D721Med (cell line): ENCODE data around the gene ZIK1.

ENCODE experiments used
- DNase-seq: peaks from one replicate; pipeline ENCODE4 v3.0.0; 2011; ENCODE audit warnings: low spot score; ENCODE audit not compliant: insufficient read length
- FAIRE-seq: peaks from 2 replicates; lab custom pipeline; 2011; peaks lifted over from hg19 to GRCh38; lab: Jason Lieb, UNC
- TF ChIP-seq, protein P1 (sequence below): IDR thresholded peaks from 2 replicates; pipeline ENCODE4 v1.5.1; 2012; ENCODE audit warnings: mild to moderate bottlenecking, control low read depth; ENCODE audit not compliant: insufficient read depth; ENCODE audit errors: missing control alignments

Gene ZIK1

DNA sequence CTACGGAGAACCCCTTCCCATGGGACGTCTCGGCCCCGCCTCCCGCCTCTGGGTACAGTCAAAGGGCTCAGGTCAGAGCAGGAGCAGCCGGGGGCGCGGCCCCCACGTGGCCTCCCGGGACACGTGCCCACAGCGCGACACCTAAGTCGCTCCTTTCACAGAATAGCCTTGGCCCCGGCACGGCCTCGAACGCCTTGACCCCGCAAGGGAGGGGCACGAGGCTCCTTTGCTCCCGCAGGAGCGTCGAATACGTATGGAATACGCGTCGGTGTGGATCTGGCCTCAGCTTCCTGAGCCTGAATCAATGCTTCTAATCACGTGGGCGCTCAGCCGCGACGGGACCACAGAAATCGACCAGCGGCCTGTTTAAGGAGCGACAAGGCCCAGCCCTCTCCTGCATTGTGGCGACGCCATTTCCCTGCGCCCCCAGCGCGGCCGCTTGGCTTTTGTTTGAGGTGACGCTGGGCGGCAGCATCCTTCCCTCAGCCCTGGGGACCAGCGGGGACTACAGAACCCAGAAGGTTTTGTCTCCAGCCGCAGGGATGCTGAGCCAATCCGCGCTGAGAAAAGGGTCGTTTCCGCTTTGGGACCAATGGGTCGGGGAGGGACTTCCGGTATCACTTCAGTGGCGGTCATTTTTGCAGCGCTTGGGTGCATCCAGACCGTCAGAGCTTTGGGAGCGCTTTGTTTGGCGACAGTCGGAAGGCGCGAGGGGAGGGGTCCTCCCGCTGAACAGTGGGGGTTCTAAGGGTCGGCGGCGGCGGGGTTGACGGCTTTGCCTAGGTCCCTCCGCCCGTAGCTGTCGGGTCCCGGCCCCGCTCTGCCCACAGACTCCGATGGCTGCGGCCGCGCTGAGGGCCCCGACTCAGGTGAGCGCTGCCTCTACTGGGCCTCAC lies at the start of gene ZIK1:
Gene ZIK1 (plus strand): TSS at position 625 of the 896 bp plus-strand sequence. CDS start 212 bp downstream, at position 837.
- FAIRE-seq (peak; percentile 46), DNase-seq (peak; percentile 98)
- TF ChIP-seq, protein P1, sequence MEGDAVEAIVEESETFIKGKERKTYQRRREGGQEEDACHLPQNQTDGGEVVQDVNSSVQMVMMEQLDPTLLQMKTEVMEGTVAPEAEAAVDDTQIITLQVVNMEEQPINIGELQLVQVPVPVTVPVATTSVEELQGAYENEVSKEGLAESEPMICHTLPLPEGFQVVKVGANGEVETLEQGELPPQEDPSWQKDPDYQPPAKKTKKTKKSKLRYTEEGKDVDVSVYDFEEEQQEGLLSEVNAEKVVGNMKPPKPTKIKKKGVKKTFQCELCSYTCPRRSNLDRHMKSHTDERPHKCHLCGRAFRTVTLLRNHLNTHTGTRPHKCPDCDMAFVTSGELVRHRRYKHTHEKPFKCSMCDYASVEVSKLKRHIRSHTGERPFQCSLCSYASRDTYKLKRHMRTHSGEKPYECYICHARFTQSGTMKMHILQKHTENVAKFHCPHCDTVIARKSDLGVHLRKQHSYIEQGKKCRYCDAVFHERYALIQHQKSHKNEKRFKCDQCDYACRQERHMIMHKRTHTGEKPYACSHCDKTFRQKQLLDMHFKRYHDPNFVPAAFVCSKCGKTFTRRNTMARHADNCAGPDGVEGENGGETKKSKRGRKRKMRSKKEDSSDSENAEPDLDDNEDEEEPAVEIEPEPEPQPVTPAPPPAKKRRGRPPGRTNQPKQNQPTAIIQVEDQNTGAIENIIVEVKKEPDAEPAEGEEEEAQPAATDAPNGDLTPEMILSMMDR, result peak; percentile 19

DNA sequence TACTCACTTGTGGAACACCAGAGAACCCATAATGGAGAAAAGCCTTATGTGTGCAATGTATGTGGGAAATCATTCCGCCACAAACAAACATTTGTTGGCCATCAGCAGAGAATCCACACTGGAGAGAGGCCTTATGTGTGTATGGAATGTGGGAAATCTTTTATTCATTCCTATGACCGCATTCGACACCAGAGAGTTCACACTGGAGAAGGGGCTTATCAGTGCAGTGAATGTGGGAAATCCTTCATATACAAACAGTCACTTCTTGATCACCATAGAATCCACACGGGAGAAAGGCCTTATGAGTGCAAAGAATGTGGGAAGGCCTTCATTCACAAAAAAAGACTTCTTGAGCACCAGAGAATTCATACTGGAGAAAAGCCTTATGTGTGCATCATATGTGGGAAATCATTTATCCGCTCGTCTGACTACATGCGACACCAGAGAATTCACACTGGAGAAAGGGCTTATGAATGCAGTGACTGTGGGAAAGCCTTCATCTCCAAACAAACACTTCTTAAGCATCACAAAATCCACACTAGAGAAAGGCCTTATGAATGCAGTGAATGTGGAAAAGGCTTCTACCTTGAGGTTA lies 45.9 kb upstream of the ZIK1 start:
- FAIRE-seq (no peak), DNase-seq (no peak)
- TF ChIP-seq, protein P1, result no peak

DNA sequence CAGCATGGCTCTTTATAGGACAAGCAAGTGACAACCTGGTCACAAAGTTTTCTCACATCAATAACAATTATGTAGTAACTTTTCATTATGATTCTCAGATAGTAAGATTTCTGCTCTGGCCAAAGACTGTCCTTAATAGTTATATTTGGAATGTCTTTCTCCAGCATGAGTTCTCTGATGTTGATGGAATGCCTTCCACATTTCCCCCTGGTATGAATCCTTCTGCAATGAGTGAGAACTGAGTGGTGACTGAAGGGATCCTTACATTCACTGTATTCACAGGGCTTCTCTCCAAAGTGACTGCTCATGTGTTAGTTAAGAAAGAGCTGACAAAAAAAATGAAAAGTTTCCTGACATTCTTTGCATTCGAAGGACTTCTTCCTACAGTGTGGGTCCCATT lies 37.4 kb upstream of the ZIK1 start:
- no peak for FAIRE-seq
- TF ChIP-seq, protein P1, result no peak

DNA sequence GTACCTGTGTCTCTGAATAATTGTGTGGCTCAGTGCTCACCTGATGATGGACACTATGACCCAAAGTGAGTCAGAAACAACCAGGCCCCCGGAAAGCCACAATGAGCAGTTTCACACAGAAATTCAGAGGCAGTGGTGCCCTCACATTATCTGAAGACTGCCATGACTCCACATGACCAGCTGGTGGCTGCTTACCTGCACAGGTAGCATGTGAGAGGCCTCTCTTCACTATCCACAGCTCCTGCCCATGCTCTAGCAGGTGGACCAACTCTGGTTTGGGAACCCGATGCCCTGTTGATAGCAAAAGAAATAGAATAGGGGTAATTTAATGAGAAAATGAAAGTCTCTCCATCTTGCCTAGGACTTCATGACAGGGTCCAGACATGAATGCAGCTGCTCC lies 31.5 kb upstream of the ZIK1 start:
- no peak for DNase-seq
- FAIRE-seq, result no peak
- TF ChIP-seq, protein P1, result no peak

More for the DNA sequence above, 37.4 kb upstream of the ZIK1 start:
- no peak for DNase-seq

DNA sequence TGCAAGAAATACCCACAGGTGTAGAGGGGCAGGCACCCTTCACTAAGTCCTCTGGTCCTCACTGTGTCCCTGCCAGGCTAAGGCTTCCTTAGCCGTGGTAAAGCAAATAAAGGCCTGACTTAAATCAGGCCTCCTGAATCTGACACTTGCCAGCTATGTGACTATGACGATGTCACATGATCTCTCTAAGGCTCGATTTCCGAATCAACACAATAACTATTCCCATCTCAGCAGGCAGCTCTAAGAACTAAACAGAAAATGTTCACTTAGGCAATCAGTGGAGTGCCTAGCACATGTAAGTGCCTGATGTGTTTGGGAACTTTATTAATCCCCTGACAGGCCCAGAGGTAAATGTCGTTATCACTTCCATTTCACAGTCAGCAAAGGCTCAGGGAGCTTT lies 26.3 kb upstream of the ZIK1 start:
- DNase-seq, result no peak
- no peak for FAIRE-seq
- TF ChIP-seq, protein P1, result no peak

DNA sequence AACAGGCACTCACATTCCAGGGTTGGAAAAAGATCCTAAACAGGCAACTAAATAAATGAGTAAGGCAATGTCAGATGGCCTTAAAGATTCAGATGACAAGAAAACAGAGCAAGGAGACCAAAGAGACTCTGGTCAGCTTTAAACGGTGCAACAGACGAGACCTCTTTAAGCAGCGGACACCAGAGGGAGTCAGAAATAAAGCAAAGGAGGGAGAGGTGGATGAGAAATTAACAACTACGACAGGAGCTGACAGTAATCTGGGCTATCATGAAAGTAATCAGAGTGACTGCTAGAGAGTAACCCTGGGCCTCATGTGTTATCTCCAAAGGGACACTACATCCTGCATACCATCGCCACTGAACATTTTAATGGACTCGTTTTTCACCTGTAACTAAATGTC lies 25.4 kb upstream of the ZIK1 start:
- TF ChIP-seq, protein P1, result no peak
- FAIRE-seq (no peak), DNase-seq (no peak)

DNA sequence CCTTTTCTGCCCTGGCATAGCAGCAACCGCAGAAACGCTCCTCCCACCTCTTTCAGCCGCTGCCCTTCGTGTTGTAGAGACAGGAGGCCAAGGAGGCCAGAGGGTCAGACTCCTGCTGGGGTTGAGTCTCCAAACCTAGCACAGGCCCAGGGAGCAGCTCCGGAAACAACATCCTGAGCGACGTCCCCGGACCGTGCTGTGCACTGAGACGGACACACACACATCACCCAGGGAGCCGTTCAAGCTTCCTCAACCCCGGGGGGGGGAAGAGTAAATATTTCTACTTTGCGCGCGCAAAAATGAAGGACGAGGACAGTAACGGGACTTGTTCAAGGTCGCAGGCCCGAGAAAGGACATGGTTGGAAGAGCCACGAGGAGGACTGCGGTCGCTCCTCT lies 24.9 kb upstream of the ZIK1 start:
- DNase-seq (no peak), FAIRE-seq (no peak)
- TF ChIP-seq, protein P1, result no peak
